Endodermal cell (in vitro differentiated cells): ENCODE measurements around the gene LRSAM1. TPM values are rescaled to one million over a fixed set of nuclear protein-coding genes. Genes with fewer than 3 reads are reported as not detected.
A peak's percentile ranks its signal among the peaks of the same experiment; 100 is the strongest.

ENCODE experiments used
- DNase-seq: peaks from one replicate; pipeline ENCODE4 v3.0.0-alpha.2; 2017
- H3K27ac ChIP-seq: 2 replicates; pipeline ENCODE4 v1.5.1; 2013; ENCODE audit warnings: mild to moderate bottlenecking, low read depth, low read length, moderate library complexity
- H3K27me3 ChIP-seq: 2 replicates; pipeline ENCODE4 v1.6.1; 2013; ENCODE audit warnings: mild to moderate bottlenecking, low read length, moderate library complexity; ENCODE audit not compliant: insufficient read depth, control insufficient read depth, poor library complexity, severe bottlenecking
- H3K36me3 ChIP-seq: 2 replicates; pipeline ENCODE4 v1.7.0; 2013; ENCODE audit warnings: mild to moderate bottlenecking, low read length, moderate library complexity; ENCODE audit not compliant: control insufficient read depth, insufficient read depth
- H3K4me1 ChIP-seq: one replicate; pipeline ENCODE4 v1.7.0; 2013; ENCODE audit warnings: low read length; ENCODE audit not compliant: control insufficient read depth, insufficient read depth
- H3K4me3 ChIP-seq: 2 replicates; pipeline ENCODE4 v1.5.1; 2013; ENCODE audit warnings: mild to moderate bottlenecking, low read length, moderate library complexity
- H3K9ac ChIP-seq: 2 replicates; pipeline ENCODE4 v1.6.1; 2013; ENCODE audit warnings: mild to moderate bottlenecking, low read length, moderate library complexity; ENCODE audit not compliant: poor library complexity, severe bottlenecking; ENCODE audit errors: extremely low read depth
- H3K9me3 ChIP-seq: 2 replicates; pipeline ENCODE4 v1.6.1; 2013; ENCODE audit warnings: mild to moderate bottlenecking, low read length, moderate library complexity; ENCODE audit not compliant: control insufficient read depth
- H3K27ac Mint-ChIP-seq: 2 replicates; pipeline ENCODE4 v1.8.0; 2020; ENCODE audit warnings: mixed read lengths
- H3K27me3 Mint-ChIP-seq: 2 replicates; pipeline ENCODE4 v1.8.0; 2021; ENCODE audit warnings: mild to moderate bottlenecking, mixed read lengths; ENCODE audit not compliant: insufficient read depth
- H3K36me3 Mint-ChIP-seq: 2 replicates; pipeline ENCODE4 v1.8.0; 2020; ENCODE audit warnings: low read depth, mixed read lengths
- H3K4me1 Mint-ChIP-seq: 2 replicates; pipeline ENCODE4 v1.8.0; 2020; ENCODE audit warnings: mixed read lengths
- H3K4me3 Mint-ChIP-seq: 2 replicates; pipeline ENCODE4 v1.8.0; 2020; ENCODE audit warnings: mild to moderate bottlenecking, moderate library complexity, mixed read lengths
- H3K9me3 Mint-ChIP-seq: 2 replicates; pipeline ENCODE4 v1.8.0; 2020; ENCODE audit warnings: mild to moderate bottlenecking, mixed read lengths
- CTCF ChIP-seq: fragments of 200-600 bp; sonication (generic); conservative IDR thresholded peaks from 2 replicates; pipeline ENCODE4 v1.5.0; 2021; ENCODE audit warnings: antibody characterized with exemption, mild to moderate bottlenecking
- WGBS, 2 experiments: methylation state at CpG; one replicate each; pipeline versions ENCODE4 v1.1.5 to v1.1.7; 2013; ENCODE audit warnings: missing lambda C conversion rate in 2 of 2, mixed read lengths in 1 of 2; ENCODE audit not compliant: insufficient coverage in 1 of 2, insufficient read length in 1 of 2; 5-methylcytosine and 5-hydroxymethylcytosine counted together
- total RNA-seq, 2 donors: library from RNA; stranded (reverse); fragmentation: NEBNext Ultra II Directional in 1 of 2; extraction: Animal tissue kit (Norgen Biotek cat#: 25700) in 1 of 2; gene quantifications; 2 replicates in 1 of 2; 3 replicates in 1 of 2; pipeline ENCODE4 v1.2.1, GENCODE V29; 2021

LRSAM1 gene
- total RNA-seq, 2 donors from 2014 or later: 18.4 to 19.8 TPM

- peaks cover 17% of the 10 kb centered on the region for H3K4me1 Mint-ChIP-seq
- TF ChIP-seq CTCF: no peak
- Histone ChIP-seq H3K9ac (no peak overlapping the region), H3K4me3 (no peak overlapping the region), H3K36me3 (no peaks in the 10 kb centered on the region), H3K27me3 (no peaks in the 10 kb centered on the region), H3K9me3 (no peaks in the 10 kb centered on the region), H3K4me1 (no peaks in the 10 kb centered on the region), H3K27ac (no peak overlapping the region)
- H3K27ac Mint-ChIP-seq: peak overlapping the region; percentile 61
- H3K36me3 Mint-ChIP-seq: no peaks in the 10 kb centered on the region
- H3K9me3 Mint-ChIP-seq: no peaks in the 10 kb centered on the region
- no peak overlapping the region for H3K4me3 Mint-ChIP-seq
- no peak for DNase-seq
- H3K27me3 Mint-ChIP-seq: no peaks in the 10 kb centered on the region
- 68 to 72% methylated on average over 7 to 8 of the region's 8 CpGs for WGBS, 2 experiments
These were observed 85.7 kb downstream of the LRSAM1 start for GRCh38 chr9:127537014-127537413.

GRCh38 chr9:127537792-127538191 is 86.5 kb downstream of the LRSAM1 start:
- H3K36me3 Mint-ChIP-seq: no peaks in the 10 kb centered on the region
- no peak overlapping the region for H3K9ac ChIP-seq
- TF ChIP-seq CTCF: peak; percentile 66
- no peaks in the 10 kb centered on the region for H3K9me3 Mint-ChIP-seq
- H3K4me3 ChIP-seq: no peak overlapping the region
- H3K27ac Mint-ChIP-seq: no peak overlapping the region
- no peaks in the 10 kb centered on the region for H3K27me3 Mint-ChIP-seq
- no peak overlapping the region for H3K27ac ChIP-seq
- no peak overlapping the region for H3K4me3 Mint-ChIP-seq
- no peaks in the 10 kb centered on the region for H3K9me3 ChIP-seq
- peak; percentile 75 for DNase-seq
- no peaks in the 10 kb centered on the region for H3K36me3 ChIP-seq
- 70 to 80% methylated on average over 2 to 3 of the region's 3 CpGs for WGBS, 2 experiments
- H3K27me3 ChIP-seq: no peaks in the 10 kb centered on the region
- H3K4me1 ChIP-seq: no peaks in the 10 kb centered on the region
- peaks cover 14% of the 10 kb centered on the region for H3K4me1 Mint-ChIP-seq

GRCh38 chr9:127538849-127539258 is 87.5 kb downstream of the LRSAM1 start:
- Histone ChIP-seq H3K27ac (no peak overlapping the region), H3K36me3 (no peaks in the 10 kb centered on the region), H3K4me1 (no peaks in the 10 kb centered on the region), H3K27me3 (no peaks in the 10 kb centered on the region), H3K9me3 (no peaks in the 10 kb centered on the region), H3K9ac (no peak overlapping the region), H3K4me3 (no peak overlapping the region)
- Mint-ChIP-seq H3K27me3 (no peaks in the 10 kb centered on the region), H3K9me3 (no peaks in the 10 kb centered on the region), H3K4me3 (no peak overlapping the region), H3K27ac (no peak overlapping the region), H3K36me3 (no peaks in the 10 kb centered on the region), H3K4me1 (peaks cover 18% of the 10 kb centered on the region)
- TF ChIP-seq CTCF: no peak
- DNase-seq: no peak
- 92 to 100% methylated on average over 1 to 4 of the region's 4 CpGs for WGBS, 2 experiments
